GM12878 (cell line): ENCODE data around the gene PCSK5. TPM values are rescaled to one million over a fixed set of nuclear protein-coding genes. Genes with fewer than 3 reads are reported as not detected.

ENCODE experiments used
- ATAC-seq: fragments of 200-7000 bp; cut with Tn5 transposase; 3 replicates; pipeline ENCODE4 v1.9.1; 2020; ENCODE audit warnings: mild to moderate bottlenecking, moderate library complexity
- BruUV-seq: library from RNA; stranded (reverse); fragments of 400-500 nt; replicated peaks from 2 replicates; lab custom pipeline; 2021; lab: Mats Ljungman, UMichigan
- CTCF ChIA-PET: fragments of 300-600 bp; sonication (Branson Sonifier 250); formaldehyde crosslinking; extraction: SDS; loops from one replicate; lab custom pipeline; 2021; ENCODE audit warnings: inconsistent platforms; lab: Yijun Ruan, JAX
- POLR2A ChIA-PET: fragments of 350-600 bp; formaldehyde crosslinking; extraction: SDS; loops from one replicate; lab custom pipeline; 2021; ENCODE audit warnings: inconsistent platforms; lab: Charles Lee
- RAD21 ChIA-PET: fragments of 300-600 bp; sonication (Branson Sonifier 250); formaldehyde crosslinking; loops from one replicate; lab custom pipeline; 2023; ENCODE audit warnings: antibody characterized with exemption; ENCODE audit not compliant: unreplicated experiment; lab: Charles Lee
- SMC1A ChIA-PET: fragments of 300-600 bp; sonication (Branson Sonifier 250); formaldehyde crosslinking; loops from one replicate; lab custom pipeline; 2023; ENCODE audit not compliant: unreplicated experiment, uncharacterized antibody; lab: Charles Lee
- DNase-seq: peaks from one replicate; pipeline ENCODE4 v3.0.0-alpha.2; 2011; ENCODE audit warnings: low read depth, low spot score
- FAIRE-seq: peaks from 3 replicates; lab custom pipeline; 2011; peaks lifted over from hg19 to GRCh38; lab: Jason Lieb, UNC
- H2AFZ ChIP-seq: 2 replicates; pipeline ENCODE4 v1.6.0; 2011; ENCODE audit warnings: low read depth, low read length, control low read depth; ENCODE audit not compliant: control insufficient read depth
- H3K27ac ChIP-seq: 2 replicates; pipeline ENCODE4 v1.5.1; 2011; ENCODE audit warnings: control low read depth; ENCODE audit not compliant: control insufficient read depth, insufficient read depth
- H3K27me3 ChIP-seq, 2 experiments: replicated peaks in 1 of 2; 2 replicates each; pipeline versions ENCODE4 v1.6.0 to v1.6.1; 2011; ENCODE audit warnings: low read length in 1 of 2; ENCODE audit not compliant: control insufficient read depth in 2 of 2, insufficient read depth in 2 of 2
- H3K36me3 ChIP-seq, 2 experiments: 2 replicates each; pipeline ENCODE4 v1.5.1; 2011; ENCODE audit warnings: low read length in 1 of 2; ENCODE audit not compliant: control insufficient read depth in 2 of 2, insufficient read depth in 2 of 2
- H3K4me1 ChIP-seq: 2 replicates; pipeline ENCODE4 v1.6.1; 2011; ENCODE audit warnings: mild to moderate bottlenecking, low read length, moderate library complexity, mixed read lengths; ENCODE audit not compliant: control insufficient read depth, insufficient read depth
- H3K4me2 ChIP-seq: 2 replicates; pipeline ENCODE4 v1.6.0; 2011; ENCODE audit warnings: control low read depth; ENCODE audit not compliant: control insufficient read depth, insufficient read depth
- H3K4me3 ChIP-seq: fragments of 200-600 bp; sonication (generic); 2 replicates; pipeline ENCODE4 v1.5.1; 2016
- H3K79me2 ChIP-seq: 2 replicates; pipeline ENCODE4 v1.6.0; 2011; ENCODE audit warnings: low read length; ENCODE audit not compliant: control insufficient read depth, insufficient read depth
- H3K9ac ChIP-seq: 2 replicates; pipeline ENCODE4 v1.8.0; 2011; ENCODE audit warnings: low read length, control low read depth, mixed read lengths; ENCODE audit not compliant: control insufficient read depth, insufficient read depth
- H3K9me3 ChIP-seq: replicated peaks from 3 replicates; pipeline ENCODE4 v1.5.1; 2011; ENCODE audit warnings: mild to moderate bottlenecking, low read length; ENCODE audit not compliant: control insufficient read depth, insufficient read depth
- H4K20me1 ChIP-seq: 2 replicates; pipeline ENCODE4 v1.6.0; 2011; ENCODE audit not compliant: control insufficient read depth, insufficient read depth
- CBFB ChIP-seq: IDR thresholded peaks from 2 replicates; pipeline ENCODE4 v1.6.1; 2016; ENCODE audit warnings: antibody characterized with exemption, low read depth
- CBX5 ChIP-seq: sonication (generic); IDR thresholded peaks from 2 replicates; pipeline ENCODE4 v1.6.1; 2016; ENCODE audit warnings: low read depth, moderate library complexity, mild to moderate bottlenecking, inconsistent platforms
- CHD1 ChIP-seq: IDR thresholded peaks from 2 replicates; pipeline ENCODE4 v1.6.1; 2012; ENCODE audit warnings: low read depth, low read length, improper control_type of control experiment
- DPF2 ChIP-seq: fragments of 450-650 bp; IDR thresholded peaks from 2 replicates; pipeline ENCODE4 v1.6.1; 2017; ENCODE audit warnings: mild to moderate bottlenecking
- EED ChIP-seq: sonication (generic); IDR thresholded peaks from 2 replicates; pipeline ENCODE4 v1.6.1; 2016; ENCODE audit warnings: antibody characterized with exemption, low read depth
- EZH2 ChIP-seq: IDR thresholded peaks from 2 replicates; pipeline ENCODE4 v1.6.1; 2012; ENCODE audit warnings: low read depth, mild to moderate bottlenecking, control low read depth, inconsistent platforms, low read length, borderline replicate concordance; ENCODE audit not compliant: control insufficient read depth
- IRF5 ChIP-seq: fragments of 450-650 bp; IDR thresholded peaks from 2 replicates; pipeline ENCODE4 v1.6.1; 2017; ENCODE audit warnings: borderline replicate concordance
- KDM1A ChIP-seq: fragments of 200-600 bp; sonication (generic); IDR thresholded peaks from 2 replicates; pipeline ENCODE4 v1.6.1; 2016; ENCODE audit warnings: borderline replicate concordance
- POLR2AphosphoS2 ChIP-seq: IDR thresholded peaks from 2 replicates; pipeline ENCODE4 v1.6.1; 2011; ENCODE audit warnings: low read depth, mild to moderate bottlenecking, low read length, improper control_type of control experiment, moderate library complexity
- RB1 ChIP-seq: fragments of 450-650 bp; formaldehyde crosslinking; IDR thresholded peaks from 2 replicates; pipeline ENCODE4 v1.6.1; 2017; ENCODE audit warnings: mild to moderate bottlenecking, borderline replicate concordance
- SMAD1 ChIP-seq: fragments of 450-650 bp; IDR thresholded peaks from 2 replicates; pipeline ENCODE4 v1.6.1; 2018; ENCODE audit warnings: mild to moderate bottlenecking, low read depth; ENCODE audit not compliant: partially characterized antibody
- TAF1 ChIP-seq: IDR thresholded peaks from 2 replicates; pipeline ENCODE4 v1.6.1; 2011; ENCODE audit warnings: mild to moderate bottlenecking, low read depth, low read length, borderline replicate concordance
- TCF3 ChIP-seq: IDR thresholded peaks from 2 replicates; pipeline ENCODE4 v1.6.1; 2012; ENCODE audit warnings: low read depth, mild to moderate bottlenecking, low read length, borderline replicate concordance; ENCODE audit not compliant: insufficient read depth
- TCF7 ChIP-seq: IDR thresholded peaks from 2 replicates; pipeline ENCODE4 v1.6.1; 2014; ENCODE audit warnings: antibody characterized with exemption, borderline replicate concordance
- ZNF592 ChIP-seq: fragments of 450-650 bp; IDR thresholded peaks from 2 replicates; pipeline ENCODE4 v1.6.1; 2017; ENCODE audit warnings: mild to moderate bottlenecking, moderate library complexity
- WGBS: methylation state at CpG from one replicate; pipeline ENCODE4 v1.1.6; 2016; ENCODE audit warnings: low lambda C conversion rate; ENCODE audit not compliant: insufficient replicate concordance, insufficient coverage; ENCODE audit errors: missing lambda C conversion rate; 5-methylcytosine and 5-hydroxymethylcytosine counted together
- in situ Hi-C: fragments of 300-500 bp; cut with MboI; formaldehyde crosslinking; loops from 9 replicates; pipeline ENCODE4 v1.14.3; 2018; ENCODE audit warnings: mixed read lengths
- intact Hi-C: fragments of 100-400 bp; cut with micrococcal nuclease; formaldehyde crosslinking; loops from one replicate; pipeline ENCODE4 v1.14.2; 2022; ENCODE audit not compliant: unreplicated experiment
- polyA plus RNA-seq, 11 experiments: library from polyadenylated mRNA; depleted of rRNA in 4 of 11; unstranded in 6 of 11; stranded (reverse) in 5 of 11; fragments of >200 nt; fragmentation: Nextera tagmentation in 4 of 11; fragmentation: Illumina TruSeq in 1 of 11; extraction: Ambion mirVana in 4 of 11; extraction: Trizol in 1 of 11; gene quantifications; 1 replicate in 1 of 11; 2 replicates in 10 of 11; pipeline versions ENCODE4 v1.2.1 to v1.2.3, GENCODE V29; 2011 to 2016; ENCODE audit warnings: inconsistent platforms in 2 of 11, missing spikeins in 2 of 11, low read depth in 1 of 11
- total RNA-seq, 4 experiments: library from RNA; depleted of rRNA in 3 of 4; stranded (reverse); fragments of >200 nt in 3 of 4; fragmentation: Illumina TruSeq in 1 of 4; extraction: Trizol in 1 of 4; gene quantifications; 2 replicates each; pipeline versions ENCODE4 v1.2.1 to v1.2.3, GENCODE V29; 2013 to 2021
- TF ChIP-seq, protein P1 (sequence below): fragments of 450-650 bp; IDR thresholded peaks from 2 replicates; pipeline ENCODE4 v1.6.1; 2018; ENCODE audit warnings: borderline replicate concordance, mild to moderate bottlenecking; ENCODE audit not compliant: partially characterized antibody

Gene PCSK5
- total and polyA plus RNA-seq, 10 of the 15 experiments (the other 5 are each of a cell fraction or from before 2014, with no cell fraction given), result 0.01 to 0.13 (median 0.04) TPM; not detected in 3

DNA sequence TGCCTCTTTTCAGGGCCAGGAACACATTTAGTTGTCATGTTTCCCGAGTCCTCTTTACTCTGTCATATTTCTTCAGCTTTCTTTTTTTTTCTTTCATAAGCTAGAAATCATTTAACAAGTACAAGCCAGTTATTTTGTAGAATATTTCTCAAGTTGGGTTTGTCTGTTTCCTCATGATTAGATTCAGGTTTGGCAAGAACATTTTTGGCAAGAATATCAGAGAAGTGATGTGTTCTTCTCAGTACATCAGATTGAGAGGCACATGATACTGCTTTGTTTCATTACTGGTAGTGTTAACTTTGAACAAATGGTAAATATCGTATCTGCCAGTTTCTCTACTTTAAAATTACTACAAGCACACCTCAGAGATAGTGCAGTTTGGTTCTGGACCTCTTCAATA lies 45.1 kb downstream of the PCSK5 start (continued):
- TF ChIP-seq TAF1, result no peak
- TF ChIP-seq CHD1, result no peak
- no peak for TF ChIP-seq EED
- TF ChIP-seq KDM1A, result no peak
- no peak for TF ChIP-seq CBFB
- TF ChIP-seq, all 136 proteins: peak for 0

GRCh38 chr9:75937521-75938258 lies 47.2 kb downstream of the PCSK5 start:
- BruUV-seq, result no TSS peak
- H3K27ac ChIP-seq, result no peak overlapping the region
- RAD21 ChIA-PET, result no interaction called here
- no peaks in the 10 kb centered on the region for H3K27me3 ChIP-seq
- CTCF ChIA-PET, result interaction anchor here (0.8 kb wide), 1 partner anchor 663 kb away, joined by 3 read pairs; no protein-coding TSS in a partner anchor
- POLR2A ChIA-PET, result no interaction called here
- 26% methylated on average over 7 of the region's 7 CpGs for WGBS
- H4K20me1 ChIP-seq, result no peaks in the 10 kb centered on the region
- H3K4me3 ChIP-seq, result no peak overlapping the region
- H3K9me3 ChIP-seq, result no peaks in the 10 kb centered on the region
- no peaks in the 10 kb centered on the region for H3K36me3 ChIP-seq
- no peak overlapping the region for H2AFZ ChIP-seq
- ATAC-seq, result no peak
- no peak for DNase-seq
- no peaks in the 10 kb centered on the region for H3K79me2 ChIP-seq
- in situ Hi-C loops, result no loop called here
- intact Hi-C loops, result no loop called here
- FAIRE-seq, result no peak
- no peaks in the 10 kb centered on the region for H3K4me1 ChIP-seq
- no peak overlapping the region for H3K9ac ChIP-seq
- H3K4me2 ChIP-seq, result no peak overlapping the region
- SMC1A ChIA-PET, result no interaction called here
- TF ChIP-seq RB1, result no peak
- no peak for TF ChIP-seq SMAD1
- no peak for TF ChIP-seq ZNF592
- TF ChIP-seq, protein P1, sequence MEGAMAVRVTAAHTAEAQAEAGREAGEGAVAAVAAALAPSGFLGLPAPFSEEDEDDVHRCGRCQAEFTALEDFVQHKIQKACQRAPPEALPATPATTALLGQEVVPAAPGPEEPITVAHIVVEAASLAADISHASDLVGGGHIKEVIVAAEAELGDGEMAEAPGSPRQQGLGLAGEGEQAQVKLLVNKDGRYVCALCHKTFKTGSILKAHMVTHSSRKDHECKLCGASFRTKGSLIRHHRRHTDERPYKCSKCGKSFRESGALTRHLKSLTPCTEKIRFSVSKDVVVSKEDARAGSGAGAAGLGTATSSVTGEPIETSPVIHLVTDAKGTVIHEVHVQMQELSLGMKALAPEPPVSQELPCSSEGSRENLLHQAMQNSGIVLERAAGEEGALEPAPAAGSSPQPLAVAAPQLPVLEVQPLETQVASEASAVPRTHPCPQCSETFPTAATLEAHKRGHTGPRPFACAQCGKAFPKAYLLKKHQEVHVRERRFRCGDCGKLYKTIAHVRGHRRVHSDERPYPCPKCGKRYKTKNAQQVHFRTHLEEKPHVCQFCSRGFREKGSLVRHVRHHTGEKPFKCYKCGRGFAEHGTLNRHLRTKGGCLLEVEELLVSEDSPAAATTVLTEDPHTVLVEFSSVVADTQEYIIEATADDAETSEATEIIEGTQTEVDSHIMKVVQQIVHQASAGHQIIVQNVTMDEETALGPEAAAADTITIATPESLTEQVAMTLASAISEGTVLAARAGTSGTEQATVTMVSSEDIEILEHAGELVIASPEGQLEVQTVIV, result no peak
- no peak for TF ChIP-seq TCF7
- TF ChIP-seq TCF3, result no peak
- no peak for TF ChIP-seq DPF2
- no peak for TF ChIP-seq EZH2
- TF ChIP-seq IRF5, result no peak
- TF ChIP-seq POLR2AphosphoS2, result no peak
- no peak for TF ChIP-seq CBX5
